Measurements from ENCODE around the gene MTUS2. TPM values are rescaled to one million over a fixed set of nuclear protein-coding genes. Genes with fewer than 3 reads are reported as not detected.

Gene MTUS2
- total RNA-seq, 1 experiment from 2014 or later: 1.7 TPM

- H3K4me3 Mint-ChIP-seq (ENCODE audit: unreplicated experiment): no peak overlapping the region
- H3K27me3 Mint-ChIP-seq (ENCODE audit: insufficient read depth, unreplicated experiment): peaks cover 14% of the 10 kb centered on the region
- intact Hi-C loops (cut with micrococcal nuclease; ENCODE audit: unreplicated experiment): no loop called here
- DNase-seq: no peak
- ChIA-PET CTCF (no interaction called here), POLR2A (no interaction called here)
- no peaks in the 10 kb centered on the region for H3K36me3 Mint-ChIP-seq (ENCODE audit: insufficient read depth, unreplicated experiment)
- Histone ChIP-seq H3K9me3 (no peaks in the 10 kb centered on the region), H3K4me3 (ENCODE audit: low read depth, low read length) (no peak overlapping the region), H3K27me3 (replicated peaks; ENCODE audit: control insufficient read depth, insufficient read depth, low read length) (peaks cover 1% of the 10 kb centered on the region; the same call in 1 of the 2 replicates), H3K36me3 (ENCODE audit: control insufficient read depth, insufficient read depth, low read length) (no peaks in the 10 kb centered on the region), H3K4me1 (no peaks in the 10 kb centered on the region)
- H3K27ac Mint-ChIP-seq (ENCODE audit: unreplicated experiment): no peak overlapping the region
- H3K4me1 Mint-ChIP-seq (ENCODE audit: low read depth, unreplicated experiment): no peaks in the 10 kb centered on the region
- H3K9me3 Mint-ChIP-seq (ENCODE audit: unreplicated experiment): no peaks in the 10 kb centered on the region
- no peak for TF ChIP-seq CTCF (IDR thresholded peaks at IDR 0.05; ENCODE audit: insufficient read depth in 1 of 2, low read depth in 1 of 2, low read length in 1 of 2, severe bottlenecking in 1 of 2, unreplicated experiment in 1 of 2)
- no TSS peak for BruUV-seq (replicated peaks)
Observed at GRCh38 chr13:29165216-29165615, 345.1 kb downstream of the MTUS2 start.

- no peak overlapping the region for H3K27ac Mint-ChIP-seq (ENCODE audit: unreplicated experiment)
- H3K4me3 ChIP-seq (ENCODE audit: low read depth, low read length): no peak overlapping the region
- H3K4me1 ChIP-seq: no peaks in the 10 kb centered on the region
- H3K27me3 ChIP-seq (replicated peaks; ENCODE audit: control insufficient read depth, insufficient read depth, low read length): peaks cover 1% of the 10 kb centered on the region; the same call in 1 of the 2 replicates
- ChIA-PET POLR2A (no interaction called here), CTCF (no interaction called here)
- H3K36me3 Mint-ChIP-seq (ENCODE audit: insufficient read depth, unreplicated experiment): no peaks in the 10 kb centered on the region
- DNase-seq: no peak
- no peaks in the 10 kb centered on the region for H3K9me3 Mint-ChIP-seq (ENCODE audit: unreplicated experiment)
- intact Hi-C loops (cut with micrococcal nuclease; ENCODE audit: unreplicated experiment): no loop called here
- H3K4me3 Mint-ChIP-seq (ENCODE audit: unreplicated experiment): no peak overlapping the region
- no peak for TF ChIP-seq CTCF (IDR thresholded peaks at IDR 0.05; ENCODE audit: insufficient read depth in 1 of 2, low read depth in 1 of 2, low read length in 1 of 2, severe bottlenecking in 1 of 2, unreplicated experiment in 1 of 2)
- BruUV-seq (replicated peaks): no TSS peak
- peaks cover 16% of the 10 kb centered on the region for H3K27me3 Mint-ChIP-seq (ENCODE audit: insufficient read depth, unreplicated experiment)
- no peaks in the 10 kb centered on the region for H3K36me3 ChIP-seq (ENCODE audit: control insufficient read depth, insufficient read depth, low read length)
- no peaks in the 10 kb centered on the region for H3K4me1 Mint-ChIP-seq (ENCODE audit: low read depth, unreplicated experiment)
- H3K9me3 ChIP-seq: no peaks in the 10 kb centered on the region
Observed at GRCh38 chr13:29165840-29166239, 345.7 kb downstream of the MTUS2 start.

- no peak for TF ChIP-seq CTCF (IDR thresholded peaks at IDR 0.05; ENCODE audit: insufficient read depth in 1 of 2, low read depth in 1 of 2, low read length in 1 of 2, severe bottlenecking in 1 of 2, unreplicated experiment in 1 of 2)
- no peaks in the 10 kb centered on the region for H3K36me3 Mint-ChIP-seq (ENCODE audit: insufficient read depth, unreplicated experiment)
- Histone ChIP-seq H3K4me3 (ENCODE audit: low read depth, low read length) (no peak overlapping the region), H3K36me3 (ENCODE audit: control insufficient read depth, insufficient read depth, low read length) (no peaks in the 10 kb centered on the region), H3K9me3 (no peaks in the 10 kb centered on the region), H3K4me1 (no peaks in the 10 kb centered on the region), H3K27me3 (replicated peaks; ENCODE audit: control insufficient read depth, insufficient read depth, low read length) (no peaks in the 10 kb centered on the region; the same call in 1 of the 2 replicates)
- POLR2A ChIA-PET: no interaction called here
- intact Hi-C loops (cut with micrococcal nuclease; ENCODE audit: unreplicated experiment): no loop called here
- no peaks in the 10 kb centered on the region for H3K9me3 Mint-ChIP-seq (ENCODE audit: unreplicated experiment)
- no TSS peak for BruUV-seq (replicated peaks)
- peaks cover 12% of the 10 kb centered on the region for H3K27me3 Mint-ChIP-seq (ENCODE audit: insufficient read depth, unreplicated experiment)
- DNase-seq: no peak
- no peak overlapping the region for H3K27ac Mint-ChIP-seq (ENCODE audit: unreplicated experiment)
- H3K4me3 Mint-ChIP-seq (ENCODE audit: unreplicated experiment): no peak overlapping the region
- no peaks in the 10 kb centered on the region for H3K4me1 Mint-ChIP-seq (ENCODE audit: low read depth, unreplicated experiment)
- CTCF ChIA-PET: no interaction called here
Observed at GRCh38 chr13:29170436-29171082, 350.4 kb downstream of the MTUS2 start.
